Colon (tissue), 2 donors: ENCODE measurements around the gene ATP9A.
"Not testable (repeated sequence)": the region's sequence is repeated elsewhere in the genome, so short reads cannot be mapped to it uniquely, and the experiment has no call there.

Experiments
- FAIRE-seq: peaks from 2 replicates; lab custom pipeline; 2012; peaks lifted over from hg19 to GRCh38; lab: Jason Lieb, UNC
- donor health status: control.
- donor health status: control.

ATP9A gene

GRCh38 chr20:51573576-51574243 is 194.5 kb downstream of the ATP9A start:
- no peak for FAIRE-seq

- FAIRE-seq: no peak
Observed at GRCh38 chr20:51571460-51571794, 196.8 kb downstream of the ATP9A start.

GRCh38 chr20:51570739-51571459 is 197.3 kb downstream of the ATP9A start:
- FAIRE-seq: no peak

- no peak for FAIRE-seq
Observed at GRCh38 chr20:51569815-51570738, 198.1 kb downstream of the ATP9A start.

GRCh38 chr20:51568533-51568932 is 199.7 kb downstream of the ATP9A start:
- FAIRE-seq: not testable (repeated sequence)

GRCh38 chr20:51567622-51568021 is 200.6 kb downstream of the ATP9A start:
- FAIRE-seq: no peak

- no peak for FAIRE-seq
Observed at GRCh38 chr20:51566594-51566993, 201.6 kb downstream of the ATP9A start.

- FAIRE-seq: no peak
Observed at GRCh38 chr20:51565298-51566144, 202.7 kb downstream of the ATP9A start.

GRCh38 chr20:51563486-51564332 is 204.5 kb downstream of the ATP9A start:
- no peak for FAIRE-seq

GRCh38 chr20:51563174-51563485 is 205.1 kb downstream of the ATP9A start:
- FAIRE-seq: no peak

GRCh38 chr20:51562332-51563173 is 205.6 kb downstream of the ATP9A start:
- FAIRE-seq: no peak

- FAIRE-seq: no peak
Observed at GRCh38 chr20:51562027-51562331, 206.2 kb downstream of the ATP9A start.

GRCh38 chr20:51560550-51561307 is 207.5 kb downstream of the ATP9A start:
- FAIRE-seq: no peak

- no peak for FAIRE-seq
Observed at GRCh38 chr20:51560042-51560441, 208.1 kb downstream of the ATP9A start.

GRCh38 chr20:51554538-51555165 is 213.5 kb downstream of the ATP9A start:
- FAIRE-seq: no peak

GRCh38 chr20:51553897-51554486 is 214.2 kb downstream of the ATP9A start:
- FAIRE-seq: no peak

- FAIRE-seq: no peak
Observed at GRCh38 chr20:51551186-51551585, 217.0 kb downstream of the ATP9A start.

GRCh38 chr20:51549474-51549873 is 218.7 kb downstream of the ATP9A start:
- FAIRE-seq: no peak

GRCh38 chr20:51547951-51548350 is 220.2 kb downstream of the ATP9A start:
- no peak for FAIRE-seq
